Type B pancreatic cell (in vitro differentiated cells): ENCODE data around the gene KERA. TPM values are rescaled to one million over a fixed set of nuclear protein-coding genes. Genes with fewer than 3 reads are reported as not detected.

ENCODE experiments used
- DNase-seq: peaks from one replicate; pipeline ENCODE4 v3.0.0; 2021; ENCODE audit warnings: mixed read lengths; ENCODE audit not compliant: unreplicated experiment; ENCODE audit errors: extremely low spot score
- H3K27ac Mint-ChIP-seq: 2 replicates; pipeline ENCODE4 v1.8.0; 2021; ENCODE audit warnings: mild to moderate bottlenecking, mixed read lengths
- H3K27me3 Mint-ChIP-seq: 2 replicates; pipeline ENCODE4 v1.8.0; 2021; ENCODE audit warnings: mixed read lengths
- H3K36me3 Mint-ChIP-seq: 2 replicates; pipeline ENCODE4 v1.8.0; 2021; ENCODE audit warnings: mixed read lengths
- H3K4me1 Mint-ChIP-seq: one replicate; pipeline ENCODE4 v1.8.0; 2021; ENCODE audit warnings: mixed read lengths; ENCODE audit not compliant: unreplicated experiment
- H3K4me3 Mint-ChIP-seq: 2 replicates; pipeline ENCODE4 v1.8.0; 2021; ENCODE audit warnings: mild to moderate bottlenecking, mixed read lengths
- H3K9me3 Mint-ChIP-seq: 2 replicates; pipeline ENCODE4 v1.8.0; 2021; ENCODE audit warnings: mixed read lengths
- total RNA-seq: library from RNA; stranded (reverse); gene quantifications from 2 replicates; pipeline ENCODE4 v1.2.1, GENCODE V29; 2021; ENCODE audit warnings: low replicate concordance
- TF ChIP-seq, protein P1 (sequence below): fragments of 200-600 bp; sonication (generic); conservative IDR thresholded peaks from 2 replicates; pipeline ENCODE4 v1.5.0; 2021; ENCODE audit warnings: antibody characterized with exemption, mild to moderate bottlenecking

The KERA gene
- total RNA-seq, 1 donor from 2014 or later, result 0.17 TPM

DNA sequence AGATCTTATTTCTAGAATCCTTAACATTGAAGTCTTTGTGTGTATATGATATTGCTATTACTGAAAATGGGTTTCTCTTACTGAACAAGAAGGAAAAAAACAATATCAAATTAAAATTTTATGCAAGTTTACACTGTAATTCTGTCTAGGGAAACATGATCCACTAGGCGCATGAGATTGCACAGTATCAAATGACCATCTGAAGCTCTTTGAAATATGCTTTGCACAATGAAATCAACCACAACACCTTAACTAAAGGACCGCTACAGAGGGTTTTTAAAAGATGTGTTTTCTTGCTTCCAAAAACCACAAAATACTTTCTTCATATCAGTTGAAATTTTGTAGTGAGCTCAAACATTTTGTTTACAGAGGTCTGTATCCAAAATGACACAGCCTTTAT is 15.1 kb upstream of the KERA start:
- Mint-ChIP-seq H3K4me3 (no peak overlapping the region), H3K9me3 (peaks cover 4% of the 10 kb centered on the region), H3K27ac (no peak overlapping the region), H3K4me1 (peaks cover 8% of the 10 kb centered on the region), H3K27me3 (no peaks in the 10 kb centered on the region), H3K36me3 (no peaks in the 10 kb centered on the region)
- DNase-seq, result no peak
- TF ChIP-seq, protein P1, sequence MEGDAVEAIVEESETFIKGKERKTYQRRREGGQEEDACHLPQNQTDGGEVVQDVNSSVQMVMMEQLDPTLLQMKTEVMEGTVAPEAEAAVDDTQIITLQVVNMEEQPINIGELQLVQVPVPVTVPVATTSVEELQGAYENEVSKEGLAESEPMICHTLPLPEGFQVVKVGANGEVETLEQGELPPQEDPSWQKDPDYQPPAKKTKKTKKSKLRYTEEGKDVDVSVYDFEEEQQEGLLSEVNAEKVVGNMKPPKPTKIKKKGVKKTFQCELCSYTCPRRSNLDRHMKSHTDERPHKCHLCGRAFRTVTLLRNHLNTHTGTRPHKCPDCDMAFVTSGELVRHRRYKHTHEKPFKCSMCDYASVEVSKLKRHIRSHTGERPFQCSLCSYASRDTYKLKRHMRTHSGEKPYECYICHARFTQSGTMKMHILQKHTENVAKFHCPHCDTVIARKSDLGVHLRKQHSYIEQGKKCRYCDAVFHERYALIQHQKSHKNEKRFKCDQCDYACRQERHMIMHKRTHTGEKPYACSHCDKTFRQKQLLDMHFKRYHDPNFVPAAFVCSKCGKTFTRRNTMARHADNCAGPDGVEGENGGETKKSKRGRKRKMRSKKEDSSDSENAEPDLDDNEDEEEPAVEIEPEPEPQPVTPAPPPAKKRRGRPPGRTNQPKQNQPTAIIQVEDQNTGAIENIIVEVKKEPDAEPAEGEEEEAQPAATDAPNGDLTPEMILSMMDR, result no peak

DNA sequence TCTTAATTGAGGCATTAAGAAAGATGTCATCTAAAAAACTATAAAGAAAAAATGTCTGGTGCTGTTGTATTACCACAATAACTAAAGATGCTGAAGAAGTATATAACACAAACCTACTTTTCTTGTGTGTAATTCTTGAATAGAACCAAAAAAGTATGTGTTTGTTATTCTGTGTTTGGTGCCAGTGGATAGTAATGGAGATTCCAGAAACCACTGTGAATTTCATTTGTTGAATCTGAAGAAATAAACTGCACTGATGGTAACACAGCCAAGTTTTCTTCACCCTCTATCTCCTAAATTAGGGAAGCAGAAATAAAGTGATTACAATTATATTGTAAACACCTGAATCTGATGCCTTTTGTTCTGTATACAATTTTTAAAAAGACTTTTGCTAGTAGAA is 13.1 kb upstream of the KERA start:
- Mint-ChIP-seq H3K27me3 (no peaks in the 10 kb centered on the region), H3K9me3 (peaks cover 4% of the 10 kb centered on the region), H3K4me1 (peaks cover 8% of the 10 kb centered on the region), H3K36me3 (no peaks in the 10 kb centered on the region), H3K27ac (no peak overlapping the region), H3K4me3 (no peak overlapping the region)
- TF ChIP-seq, protein P1, result no peak
- DNase-seq, result no peak

DNA sequence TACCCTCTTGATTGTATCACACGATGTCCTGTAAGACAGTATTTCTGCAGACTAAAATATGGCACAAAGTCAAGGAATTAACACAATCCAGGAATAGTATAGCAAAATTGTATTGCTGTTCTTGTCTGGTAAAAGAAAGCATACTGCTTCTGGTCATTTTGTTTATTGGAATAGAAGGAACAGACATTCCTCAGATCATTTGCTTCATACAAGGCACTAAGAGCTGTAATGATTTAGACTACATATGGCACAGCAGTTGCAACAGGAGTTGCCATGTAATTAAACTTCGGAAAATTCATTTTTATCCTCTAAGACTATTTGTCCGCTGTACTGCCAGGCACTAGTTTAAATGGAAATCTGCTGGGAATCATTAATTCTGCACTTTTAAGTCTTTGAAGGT is 7.6 kb upstream of the KERA start:
- DNase-seq, result no peak
- no peak overlapping the region for H3K4me3 Mint-ChIP-seq
- H3K27ac Mint-ChIP-seq, result no peak overlapping the region
- H3K4me1 Mint-ChIP-seq, result no peaks in the 10 kb centered on the region
- no peaks in the 10 kb centered on the region for H3K36me3 Mint-ChIP-seq
- TF ChIP-seq, protein P1, result no peak
- no peaks in the 10 kb centered on the region for H3K27me3 Mint-ChIP-seq
- no peaks in the 10 kb centered on the region for H3K9me3 Mint-ChIP-seq

DNA sequence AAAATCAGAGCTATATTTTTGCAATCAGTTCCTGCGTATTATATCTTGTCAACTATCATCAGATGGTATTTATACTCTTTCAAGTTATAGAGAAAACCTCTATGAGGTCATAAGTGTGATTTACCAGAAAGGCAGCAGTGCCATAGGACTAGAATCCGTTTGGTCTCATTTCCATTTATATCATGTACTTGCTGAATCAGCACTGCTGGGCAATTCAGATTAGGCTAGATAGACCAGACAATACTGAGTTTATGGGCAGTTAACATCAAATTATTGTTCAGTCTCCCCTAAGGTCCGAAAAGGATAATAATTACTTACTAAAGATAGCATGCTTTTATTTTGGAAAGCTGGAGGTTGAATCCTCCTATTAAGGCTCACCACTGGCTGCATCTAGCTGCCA is 6.8 kb upstream of the KERA start:
- TF ChIP-seq, protein P1, result no peak
- Mint-ChIP-seq H3K9me3 (no peaks in the 10 kb centered on the region), H3K4me1 (no peaks in the 10 kb centered on the region), H3K36me3 (no peaks in the 10 kb centered on the region), H3K27ac (no peak overlapping the region), H3K4me3 (no peak overlapping the region), H3K27me3 (no peaks in the 10 kb centered on the region)
- no peak for DNase-seq

DNA sequence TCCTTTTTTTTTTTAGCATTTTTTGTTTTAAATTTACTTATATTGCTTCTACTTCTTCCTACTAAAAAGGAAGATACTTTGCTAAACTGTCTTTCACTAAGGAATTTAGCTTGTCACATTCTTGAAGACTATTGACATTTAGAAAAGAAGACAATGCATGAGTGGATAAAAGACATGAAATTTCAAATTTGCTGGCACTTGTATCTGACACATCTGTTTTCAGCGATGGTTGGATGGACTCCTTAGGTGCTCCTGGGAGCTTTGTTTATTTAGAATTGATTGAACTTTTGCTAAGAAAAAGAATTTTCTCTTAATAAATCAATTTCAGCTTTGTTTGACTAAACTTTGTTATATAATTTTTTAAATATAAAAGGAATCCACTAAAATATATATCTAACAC is 3.3 kb upstream of the KERA start:
- Mint-ChIP-seq H3K4me1 (peaks cover 8% of the 10 kb centered on the region), H3K36me3 (no peaks in the 10 kb centered on the region), H3K27me3 (no peaks in the 10 kb centered on the region), H3K4me3 (no peak overlapping the region), H3K9me3 (peaks cover 2% of the 10 kb centered on the region), H3K27ac (no peak overlapping the region)
- TF ChIP-seq, protein P1, result no peak
- no peak for DNase-seq

DNA sequence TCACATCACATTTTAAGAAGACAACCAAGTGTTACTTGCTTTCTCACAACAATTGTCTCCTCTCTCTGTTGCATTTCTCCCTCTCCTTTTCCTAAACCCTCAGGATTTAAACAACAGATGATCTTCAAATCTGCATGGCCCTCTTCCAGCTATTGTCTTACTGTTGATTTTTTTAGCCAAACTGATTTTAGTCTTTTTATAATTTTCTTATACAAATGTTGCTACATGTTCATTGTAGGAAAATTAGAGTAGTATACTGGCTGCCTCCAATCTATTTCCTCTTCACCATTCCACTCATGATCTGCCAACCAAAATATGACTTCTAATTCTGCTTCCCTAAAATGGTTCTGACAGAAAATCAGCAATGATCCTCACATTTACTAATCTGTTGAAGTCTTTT is 1.4 kb upstream of the KERA start:
- no peak overlapping the region for H3K4me3 Mint-ChIP-seq

More for the DNA sequence above, 1.4 kb upstream of the KERA start:
- DNase-seq, result no peak
- no peaks in the 10 kb centered on the region for H3K27me3 Mint-ChIP-seq
- H3K4me1 Mint-ChIP-seq, result peaks cover 11% of the 10 kb centered on the region
- peaks cover 8% of the 10 kb centered on the region for H3K9me3 Mint-ChIP-seq
- no peaks in the 10 kb centered on the region for H3K36me3 Mint-ChIP-seq
- no peak overlapping the region for H3K27ac Mint-ChIP-seq
- TF ChIP-seq, protein P1, result no peak
